ENCODE data around the gene HTD2. TPM values are rescaled to one million over a fixed set of nuclear protein-coding genes. Genes with fewer than 3 reads are reported as not detected.
"Not testable (repeated sequence)": the region's sequence is repeated elsewhere in the genome, so short reads cannot be mapped to it uniquely, and the experiment has no call there.

Gene HTD2
- total RNA-seq, 1 experiment from 2014 or later, result 8.9 TPM

GRCh38 chr3:58332575-58333188 is 26.4 kb downstream of the HTD2 start, which contains the start of gene PXK:
TSS of gene PXK (plus strand) at chr3:58332892. CDS start at chr3:58332989, 97 bp downstream.
- peak; percentile 82 for DNase-seq (ENCODE audit: low read depth)

GRCh38 chr3:58333206-58334012 is 27.1 kb downstream of the HTD2 start:
- peak; percentile 29 for DNase-seq (ENCODE audit: low read depth)

GRCh38 chr3:58334013-58334321 is 27.6 kb downstream of the HTD2 start:
- no peak for DNase-seq (ENCODE audit: low read depth)

- no peak for DNase-seq (ENCODE audit: low read depth)
These were observed 28.2 kb downstream of the HTD2 start for GRCh38 chr3:58334506-58334884.

GRCh38 chr3:58335652-58335947 is 29.3 kb downstream of the HTD2 start:
- DNase-seq (ENCODE audit: low read depth), result no peak

- peak; percentile 94 for DNase-seq (ENCODE audit: low read depth)
These were observed 30.0 kb downstream of the HTD2 start for GRCh38 chr3:58336135-58336882.

GRCh38 chr3:58337190-58337589 is 30.9 kb downstream of the HTD2 start:
- no peak for DNase-seq (ENCODE audit: low read depth)

- not testable (repeated sequence) for DNase-seq (ENCODE audit: low read depth)
These were observed 32.8 kb downstream of the HTD2 start for GRCh38 chr3:58339146-58339545.

GRCh38 chr3:58340594-58341244 is 34.4 kb downstream of the HTD2 start:
- no peak for DNase-seq (ENCODE audit: low read depth)

- no peak for DNase-seq (ENCODE audit: low read depth)
These were observed 35.1 kb downstream of the HTD2 start for GRCh38 chr3:58341376-58341775.

- DNase-seq (ENCODE audit: low read depth), result no peak
These were observed 36.4 kb downstream of the HTD2 start for GRCh38 chr3:58342676-58343075.

GRCh38 chr3:58345457-58345856 is 39.1 kb downstream of the HTD2 start:
- no peak for DNase-seq (ENCODE audit: low read depth)

- no peak for DNase-seq (ENCODE audit: low read depth)
These were observed 40.0 kb downstream of the HTD2 start for GRCh38 chr3:58346368-58346767.

GRCh38 chr3:58347984-58348383 is 41.7 kb downstream of the HTD2 start:
- no peak for DNase-seq (ENCODE audit: low read depth)

GRCh38 chr3:58349792-58350626 is 43.7 kb downstream of the HTD2 start:
- no peak for DNase-seq (ENCODE audit: low read depth)

GRCh38 chr3:58350627-58351013 is 44.3 kb downstream of the HTD2 start:
- DNase-seq (ENCODE audit: low read depth), result peak; percentile 40

- DNase-seq (ENCODE audit: low read depth), result no peak
These were observed 45.6 kb downstream of the HTD2 start for GRCh38 chr3:58351920-58352319.

- no peak for DNase-seq (ENCODE audit: low read depth)
These were observed 46.3 kb downstream of the HTD2 start for GRCh38 chr3:58352626-58353025.

GRCh38 chr3:58353722-58354553 is 47.6 kb downstream of the HTD2 start:
- DNase-seq (ENCODE audit: low read depth), result peak; percentile 51

- no peak for DNase-seq (ENCODE audit: low read depth)
These were observed 48.9 kb downstream of the HTD2 start for GRCh38 chr3:58355179-58355578.

GRCh38 chr3:58356054-58356453 is 49.7 kb downstream of the HTD2 start:
- peak; percentile 82 for DNase-seq (ENCODE audit: low read depth)

Measured in RPMI7951 (cell line).